Activated CD8-positive, alpha-beta memory T cell treated with anti-CD3 and anti-CD28 coated beads, Interleukin-2, amount 10 ng/mL, durations not matched to agents 7 days and 5 days (primary cell): ENCODE measurements around the gene CA10. TPM values are rescaled to one million over a fixed set of nuclear protein-coding genes. Genes with fewer than 3 reads are reported as not detected.

Experiments
- ATAC-seq: fragments of 150-1000 bp; cut with Tn5 transposase; one replicate; pipeline ENCODE4 v1.10.0; 2021; ENCODE audit warnings: moderate library complexity
- CTCF ChIA-PET: fragments of 350-600 bp; sonication (Branson Sonifier 250); formaldehyde crosslinking; loops from one replicate; lab custom pipeline; 2021; ENCODE audit warnings: antibody characterized with exemption; lab: Charles Lee
- DNase-seq: peaks from one replicate; pipeline ENCODE4 v3.0.0-alpha.2; 2020
- H3K27ac Mint-ChIP-seq: one replicate; pipeline ENCODE4 v1.8.0; 2021; ENCODE audit warnings: mild to moderate bottlenecking, mixed read lengths
- H3K27me3 Mint-ChIP-seq: one replicate; pipeline ENCODE4 v1.8.0; 2021; ENCODE audit warnings: mixed read lengths
- H3K36me3 Mint-ChIP-seq: one replicate; pipeline ENCODE4 v1.8.0; 2021; ENCODE audit warnings: mild to moderate bottlenecking, mixed read lengths
- H3K4me1 Mint-ChIP-seq: one replicate; pipeline ENCODE4 v1.8.0; 2021; ENCODE audit warnings: mixed read lengths
- H3K4me3 Mint-ChIP-seq: one replicate; pipeline ENCODE4 v1.8.0; 2021; ENCODE audit warnings: mild to moderate bottlenecking, moderate library complexity, mixed read lengths
- H3K9me3 Mint-ChIP-seq: one replicate; pipeline ENCODE4 v1.8.0; 2022; ENCODE audit warnings: low read depth, mixed read lengths
- total RNA-seq, 2 experiments: library from RNA; stranded (reverse); gene quantifications; one replicate each; pipeline ENCODE4 v1.2.3, GENCODE V29; 2021

Gene CA10
- total RNA-seq, 2 experiments from 2014 or later = 0.09 to 0.30 TPM

- Mint-ChIP-seq H3K27ac (no peak overlapping the region), H3K27me3 (peaks cover 2% of the 10 kb centered on the region), H3K9me3 (no peaks in the 10 kb centered on the region), H3K36me3 (no peaks in the 10 kb centered on the region), H3K4me1 (peaks cover 1% of the 10 kb centered on the region), H3K4me3 (no peak overlapping the region)
- DNase-seq (no peak), ATAC-seq (no peak)
- CTCF ChIA-PET = no interaction called here
Observed at GRCh38 chr17:51682115-51682514, 476.4 kb downstream of the CA10 start.

DNA sequence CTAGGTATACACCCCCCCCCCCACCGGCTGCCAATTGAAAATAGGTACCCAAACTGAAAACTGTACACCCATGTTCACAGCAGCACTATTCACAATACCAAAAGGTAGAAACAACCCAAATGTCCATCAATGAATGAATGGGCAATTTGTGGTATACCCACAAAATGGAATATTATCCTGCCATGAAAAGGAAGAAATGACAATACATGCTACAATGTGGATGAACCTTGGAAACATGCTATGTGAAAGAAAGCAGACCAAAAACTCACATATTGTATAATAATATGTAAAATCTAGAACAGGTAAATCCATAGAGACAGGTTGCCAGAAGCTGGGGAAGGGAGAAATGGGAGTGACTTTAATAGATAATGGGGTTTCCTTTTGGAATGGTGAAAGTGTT lies 480.6 kb downstream of the CA10 start:
- peaks cover 6% of the 10 kb centered on the region for H3K4me1 Mint-ChIP-seq
- H3K27ac Mint-ChIP-seq = no peak overlapping the region
- CTCF ChIA-PET = no interaction called here
- H3K9me3 Mint-ChIP-seq = no peaks in the 10 kb centered on the region
- H3K4me3 Mint-ChIP-seq = no peak overlapping the region
- ATAC-seq = no peak
- no peaks in the 10 kb centered on the region for H3K27me3 Mint-ChIP-seq
- DNase-seq = no peak
- no peaks in the 10 kb centered on the region for H3K36me3 Mint-ChIP-seq

DNA sequence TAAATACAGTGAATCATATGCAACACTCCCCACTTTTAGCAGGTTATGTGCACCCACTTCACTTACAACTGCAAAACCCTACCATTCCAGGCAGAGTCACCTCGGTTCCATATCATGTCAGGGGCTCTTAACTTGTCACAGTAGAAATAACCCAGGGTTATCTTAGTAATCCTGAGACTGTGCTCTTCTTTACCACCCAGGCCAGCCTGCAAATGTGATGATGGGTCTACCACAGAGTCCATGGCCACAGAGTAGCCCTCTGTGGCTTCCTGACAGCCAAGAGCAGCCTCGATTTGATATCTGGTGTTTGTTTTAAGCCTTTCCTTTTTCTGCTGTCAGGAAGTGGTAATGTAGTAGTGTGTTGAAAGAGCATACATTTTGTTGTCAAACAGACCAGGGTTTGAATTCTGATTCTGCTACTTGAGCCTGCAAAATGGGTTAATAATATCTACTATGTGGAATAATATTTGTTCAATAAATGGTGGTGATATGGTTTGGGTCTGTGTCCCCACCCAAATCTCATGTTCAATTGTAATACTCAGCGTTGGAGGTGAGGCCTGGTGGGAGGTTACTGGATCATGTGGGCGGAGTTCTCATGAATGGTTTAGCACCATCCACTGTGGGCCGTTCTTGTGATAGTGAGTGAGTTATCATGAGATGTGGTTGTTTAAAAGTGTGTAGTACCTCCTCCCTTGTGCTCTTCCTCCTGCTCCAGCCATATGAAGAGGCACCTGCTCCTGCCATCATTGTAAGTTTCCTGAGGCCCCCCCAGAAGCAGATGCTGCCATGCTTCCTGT lies 481.6 kb downstream of the CA10 start:
- H3K36me3 Mint-ChIP-seq = no peaks in the 10 kb centered on the region
- CTCF ChIA-PET = no interaction called here
- H3K27ac Mint-ChIP-seq = no peak overlapping the region
- H3K9me3 Mint-ChIP-seq = no peaks in the 10 kb centered on the region
- peaks cover 6% of the 10 kb centered on the region for H3K4me1 Mint-ChIP-seq
- DNase-seq = no peak
- H3K27me3 Mint-ChIP-seq = no peaks in the 10 kb centered on the region
- H3K4me3 Mint-ChIP-seq = no peak overlapping the region
- ATAC-seq = no peak

- H3K27ac Mint-ChIP-seq = no peak overlapping the region
- no peak for DNase-seq
- ATAC-seq = no peak
- no peaks in the 10 kb centered on the region for H3K27me3 Mint-ChIP-seq
- peaks cover 6% of the 10 kb centered on the region for H3K4me1 Mint-ChIP-seq
- H3K9me3 Mint-ChIP-seq = no peaks in the 10 kb centered on the region
- CTCF ChIA-PET = interaction anchor here (0.7 kb wide), 1 partner anchor 38 kb away, joined by 4 read pairs; no protein-coding TSS in a partner anchor
- no peaks in the 10 kb centered on the region for H3K36me3 Mint-ChIP-seq
- no peak overlapping the region for H3K4me3 Mint-ChIP-seq
Observed at GRCh38 chr17:51674579-51675255, 483.8 kb downstream of the CA10 start.

DNA sequence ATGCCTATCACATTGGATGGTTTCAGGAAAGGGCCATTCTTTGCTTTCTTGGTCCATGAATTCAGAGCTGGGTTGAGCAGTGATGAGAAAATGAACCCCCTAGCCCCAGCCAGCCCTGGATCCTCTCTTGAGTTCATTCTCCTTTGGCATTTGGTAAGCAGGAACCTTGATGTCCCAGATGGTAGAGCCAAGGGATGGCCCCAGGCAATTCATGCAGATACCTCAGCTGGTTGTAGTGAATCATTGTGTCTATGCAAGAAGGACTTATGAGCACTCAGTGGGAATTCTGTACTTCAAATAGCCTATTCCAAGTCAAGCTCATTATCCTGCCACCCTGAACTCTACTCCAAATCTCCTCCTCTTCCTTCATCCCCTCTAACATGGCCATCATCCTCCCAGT lies 485.4 kb downstream of the CA10 start:
- no peak overlapping the region for H3K27ac Mint-ChIP-seq
- H3K9me3 Mint-ChIP-seq = no peaks in the 10 kb centered on the region
- CTCF ChIA-PET = no interaction called here
- no peak for ATAC-seq
- no peaks in the 10 kb centered on the region for H3K27me3 Mint-ChIP-seq
- peaks cover 9% of the 10 kb centered on the region for H3K4me1 Mint-ChIP-seq
- no peak overlapping the region for H3K4me3 Mint-ChIP-seq
- H3K36me3 Mint-ChIP-seq = no peaks in the 10 kb centered on the region
- no peak for DNase-seq

GRCh38 chr17:51672065-51672464 lies 486.4 kb downstream of the CA10 start:
- CTCF ChIA-PET = no interaction called here
- Mint-ChIP-seq H3K27ac (no peak overlapping the region), H3K4me1 (peaks cover 14% of the 10 kb centered on the region), H3K4me3 (no peak overlapping the region), H3K9me3 (no peaks in the 10 kb centered on the region), H3K36me3 (no peaks in the 10 kb centered on the region), H3K27me3 (no peaks in the 10 kb centered on the region)
- no peak for DNase-seq
- ATAC-seq = no peak

DNA sequence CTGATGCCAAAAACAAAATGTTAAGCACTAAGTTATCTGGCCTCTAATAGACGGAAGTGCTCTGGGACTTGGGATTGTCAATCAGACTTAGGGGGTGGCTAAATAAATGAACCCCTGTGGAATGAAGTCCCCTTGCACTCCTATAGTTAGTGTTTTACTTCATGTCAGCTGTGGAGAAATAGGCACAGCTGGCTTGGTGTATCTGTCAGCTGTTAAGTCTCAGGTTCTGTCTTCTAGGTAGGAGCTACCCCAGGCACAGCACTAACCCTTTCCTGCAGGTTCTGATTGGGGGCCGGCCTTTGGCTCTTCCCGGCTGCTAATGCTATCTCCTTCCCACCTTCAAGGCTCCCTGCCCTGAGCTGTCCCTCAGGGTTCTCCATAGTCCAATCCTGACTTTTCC lies 487.6 kb downstream of the CA10 start:
- Mint-ChIP-seq H3K4me1 (peaks cover 10% of the 10 kb centered on the region), H3K4me3 (no peak overlapping the region), H3K27ac (no peak overlapping the region), H3K36me3 (no peaks in the 10 kb centered on the region), H3K9me3 (no peaks in the 10 kb centered on the region), H3K27me3 (no peaks in the 10 kb centered on the region)
- CTCF ChIA-PET = no interaction called here
- ATAC-seq = no peak
- DNase-seq = no peak

DNA sequence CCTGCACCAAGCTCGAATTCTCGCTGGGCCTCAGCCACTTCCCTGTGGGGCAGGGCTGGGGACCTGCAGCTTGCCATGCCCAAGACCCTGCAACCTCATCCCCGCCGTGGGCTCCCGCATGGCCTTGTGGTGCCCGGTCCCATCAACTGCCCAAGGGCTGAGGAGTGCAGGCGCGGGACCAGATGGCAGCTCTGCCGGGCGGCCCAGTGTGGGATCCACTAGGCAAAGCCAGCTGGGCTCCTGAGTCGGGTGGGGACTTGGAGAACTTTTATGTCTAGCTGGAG lies 489.6 kb downstream of the CA10 start:
- no peaks in the 10 kb centered on the region for H3K9me3 Mint-ChIP-seq
- H3K4me1 Mint-ChIP-seq = peaks cover 10% of the 10 kb centered on the region
- H3K36me3 Mint-ChIP-seq = no peaks in the 10 kb centered on the region
- no peak for ATAC-seq
- DNase-seq = no peak
- H3K27ac Mint-ChIP-seq = no peak overlapping the region
- no peak overlapping the region for H3K4me3 Mint-ChIP-seq
- CTCF ChIA-PET = no interaction called here
- peaks cover 6% of the 10 kb centered on the region for H3K27me3 Mint-ChIP-seq

GRCh38 chr17:51668155-51668962 lies 490.2 kb downstream of the CA10 start:
- peaks cover 10% of the 10 kb centered on the region for H3K4me1 Mint-ChIP-seq
- no peaks in the 10 kb centered on the region for H3K9me3 Mint-ChIP-seq
- H3K36me3 Mint-ChIP-seq = no peaks in the 10 kb centered on the region
- peaks cover 6% of the 10 kb centered on the region for H3K27me3 Mint-ChIP-seq
- ATAC-seq = no peak
- CTCF ChIA-PET = no interaction called here
- no peak overlapping the region for H3K27ac Mint-ChIP-seq
- no peak for DNase-seq
- no peak overlapping the region for H3K4me3 Mint-ChIP-seq

DNA sequence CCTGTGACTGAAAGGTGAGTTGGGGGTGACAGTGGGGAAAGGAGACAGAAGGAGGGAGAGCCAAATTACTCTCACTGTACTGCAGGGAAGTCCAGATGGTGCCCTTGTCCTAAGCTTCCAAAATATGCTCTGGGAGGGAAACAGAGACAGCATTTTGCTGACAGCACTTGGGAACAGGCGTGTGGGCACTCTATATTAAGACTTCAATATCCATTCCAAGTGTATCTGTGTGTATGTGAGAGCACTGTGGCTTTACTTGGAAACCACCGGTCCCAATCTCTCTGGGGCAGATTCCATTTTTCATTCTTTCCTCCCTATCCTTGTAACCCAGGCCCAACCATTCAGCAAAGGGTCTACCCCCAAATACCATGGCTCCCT lies 490.8 kb downstream of the CA10 start:
- H3K27ac Mint-ChIP-seq = no peak overlapping the region
- CTCF ChIA-PET = no interaction called here
- ATAC-seq (no peak), DNase-seq (no peak)
- H3K4me1 Mint-ChIP-seq = peaks cover 10% of the 10 kb centered on the region
- H3K36me3 Mint-ChIP-seq = no peaks in the 10 kb centered on the region
- no peak overlapping the region for H3K4me3 Mint-ChIP-seq
- H3K9me3 Mint-ChIP-seq = no peaks in the 10 kb centered on the region
- peaks cover 6% of the 10 kb centered on the region for H3K27me3 Mint-ChIP-seq

DNA sequence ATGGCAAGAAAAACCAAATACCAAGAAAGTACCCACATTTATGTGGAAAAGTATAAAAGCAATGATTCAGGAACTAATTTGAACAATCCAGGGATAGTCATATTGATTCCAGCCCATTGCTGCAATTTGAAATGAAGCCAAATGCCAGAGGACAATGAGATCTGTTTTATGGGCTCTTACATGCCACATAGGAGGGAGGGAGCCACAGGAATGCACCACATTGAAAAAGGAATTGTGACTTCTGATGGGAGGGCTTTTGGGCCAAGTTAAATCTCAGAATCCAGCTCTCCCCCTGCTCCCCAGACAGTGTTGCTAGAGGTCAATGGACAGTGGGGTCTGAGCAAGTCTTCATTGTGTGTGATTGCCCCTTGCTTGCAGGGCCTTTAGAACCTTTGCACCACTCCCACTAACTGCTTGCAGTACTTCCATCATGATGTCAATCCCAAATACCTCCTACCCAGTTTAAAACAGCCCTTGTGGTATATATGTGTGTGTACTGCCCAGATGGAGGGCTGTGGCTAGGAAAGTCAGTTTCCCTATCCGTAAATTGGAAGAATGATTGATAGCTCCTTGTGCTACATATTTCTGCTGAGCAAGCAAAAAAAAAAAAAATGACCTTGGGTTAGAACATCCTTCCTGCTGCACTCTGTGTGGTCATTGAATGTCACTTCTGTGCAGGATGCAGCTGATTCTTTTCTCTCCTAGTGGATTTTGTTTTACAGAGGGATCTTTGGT lies 491.4 kb downstream of the CA10 start:
- CTCF ChIA-PET = no interaction called here
- Mint-ChIP-seq H3K36me3 (no peaks in the 10 kb centered on the region), H3K4me1 (peaks cover 10% of the 10 kb centered on the region), H3K27me3 (peaks cover 6% of the 10 kb centered on the region), H3K4me3 (no peak overlapping the region), H3K27ac (no peak overlapping the region), H3K9me3 (no peaks in the 10 kb centered on the region)
- DNase-seq (no peak), ATAC-seq (no peak)

- Mint-ChIP-seq H3K27ac (no peak overlapping the region), H3K9me3 (no peaks in the 10 kb centered on the region), H3K4me3 (no peak overlapping the region), H3K36me3 (no peaks in the 10 kb centered on the region), H3K4me1 (peaks cover under 1% of the 10 kb centered on the region), H3K27me3 (peaks cover 6% of the 10 kb centered on the region)
- CTCF ChIA-PET = interaction anchor here (1.0 kb wide), 1 partner anchor 102 kb away, joined by 3 read pairs; no protein-coding TSS in a partner anchor
- DNase-seq (no peak), ATAC-seq (no peak)
Observed at GRCh38 chr17:51662204-51663056, 496.1 kb downstream of the CA10 start.
